Effector memory CD4-positive, alpha-beta T cell (primary cell): ENCODE results near the gene MCL1.

Experiments used
- DNase-seq, 3 donors: peaks; one replicate each; pipeline ENCODE4 v3.0.0-alpha.2; 2020
- H3K27ac ChIP-seq: 2 replicates; pipeline ENCODE4 v1.7.0; 2013; ENCODE audit warnings: mild to moderate bottlenecking, low read length, moderate library complexity; ENCODE audit not compliant: insufficient read depth, poor library complexity, severe bottlenecking
- H3K27me3 ChIP-seq: replicated peaks from 2 replicates; pipeline ENCODE4 v1.7.0; 2013; ENCODE audit warnings: mild to moderate bottlenecking, low read length; ENCODE audit not compliant: insufficient read depth, control insufficient read depth, poor library complexity, severe bottlenecking
- H3K36me3 ChIP-seq: 2 replicates; pipeline ENCODE4 v1.7.0; 2013; ENCODE audit warnings: mild to moderate bottlenecking, low read length, moderate library complexity; ENCODE audit not compliant: control insufficient read depth, insufficient read depth
- H3K4me1 ChIP-seq: 2 replicates; pipeline ENCODE4 v1.7.0; 2013; ENCODE audit warnings: low read length, mild to moderate bottlenecking; ENCODE audit not compliant: control insufficient read depth, insufficient read depth, poor library complexity, severe bottlenecking
- H3K4me3 ChIP-seq: 2 replicates; pipeline ENCODE4 v1.7.0; 2013; ENCODE audit warnings: low read length, low read depth, mild to moderate bottlenecking; ENCODE audit not compliant: insufficient read depth, poor library complexity, severe bottlenecking
- H3K9me3 ChIP-seq: 2 replicates; pipeline ENCODE4 v1.7.0; 2013; ENCODE audit warnings: mild to moderate bottlenecking, low read length, moderate library complexity; ENCODE audit not compliant: control insufficient read depth

The MCL1 gene

DNA sequence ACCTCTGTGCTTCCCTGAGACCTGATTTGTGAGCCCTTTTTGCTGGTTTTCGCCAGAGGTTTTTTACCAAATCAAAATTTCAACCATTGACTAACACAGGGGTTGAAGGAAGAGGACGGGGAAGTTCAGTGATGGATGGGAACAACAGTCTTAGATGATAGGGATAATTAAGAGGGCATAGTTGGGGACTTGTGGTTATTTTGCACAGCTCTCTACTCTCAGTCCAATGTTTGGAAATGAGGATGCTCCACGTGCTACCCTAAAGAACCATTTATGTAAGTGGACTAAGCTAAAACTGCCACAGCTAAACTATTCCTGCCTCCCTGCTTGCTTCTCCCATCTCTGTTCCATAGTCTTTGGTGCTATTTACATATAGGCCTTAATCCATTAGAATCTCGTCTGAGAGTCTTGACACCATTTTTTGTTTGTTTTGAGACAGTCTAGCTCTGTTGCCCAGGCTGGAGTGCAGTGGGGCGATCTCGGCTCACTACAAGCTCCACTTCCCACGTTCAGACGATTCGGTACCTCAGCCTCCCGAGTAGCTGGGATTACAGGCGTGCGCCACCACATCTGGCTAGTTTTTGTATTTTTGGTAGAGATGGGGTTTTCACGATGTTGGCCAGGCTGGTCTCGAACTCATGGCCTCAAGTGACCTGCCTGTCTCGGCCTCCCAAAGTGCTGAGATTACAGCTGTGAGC lies 684 bp upstream of the MCL1 start:
- Histone ChIP-seq H3K27ac (peak overlapping the region; percentile 98), H3K9me3 (no peaks in the 10 kb centered on the region), H3K36me3 (peaks cover 36% of the 10 kb centered on the region), H3K4me3 (peak overlapping the region; percentile 95), H3K27me3 (no peaks in the 10 kb centered on the region), H3K4me1 (peaks cover 10% of the 10 kb centered on the region)
- no peak for DNase-seq

- H3K4me1 ChIP-seq = peaks cover 17% of the 10 kb centered on the region
- peak in 2 of 3 donors; percentile 28 to 43 for DNase-seq
- H3K4me3 ChIP-seq = peak overlapping the region; percentile 95
- H3K27ac ChIP-seq = peak overlapping the region; percentile 98
- peaks cover 50% of the 10 kb centered on the region for H3K36me3 ChIP-seq
- no peaks in the 10 kb centered on the region for H3K27me3 ChIP-seq
- no peaks in the 10 kb centered on the region for H3K9me3 ChIP-seq
These were observed 919 bp downstream of the MCL1 start for GRCh38 chr1:150578272-150579109.

GRCh38 chr1:150577557-150578271 lies 1.7 kb downstream of the MCL1 start:
- no peak for DNase-seq
- peak overlapping the region; percentile 95 for H3K4me3 ChIP-seq
- peaks cover 58% of the 10 kb centered on the region for H3K36me3 ChIP-seq
- no peaks in the 10 kb centered on the region for H3K9me3 ChIP-seq
- H3K4me1 ChIP-seq = peaks cover 25% of the 10 kb centered on the region
- H3K27ac ChIP-seq = peak overlapping the region; percentile 98
- H3K27me3 ChIP-seq = no peaks in the 10 kb centered on the region

- peaks cover 32% of the 10 kb centered on the region for H3K4me1 ChIP-seq
- H3K36me3 ChIP-seq = peaks cover 62% of the 10 kb centered on the region
- H3K27me3 ChIP-seq = no peaks in the 10 kb centered on the region
- no peak for DNase-seq
- H3K9me3 ChIP-seq = no peaks in the 10 kb centered on the region
- peak overlapping the region; percentile 98 for H3K27ac ChIP-seq
- peak overlapping the region; percentile 95 for H3K4me3 ChIP-seq
These were observed 2.4 kb downstream of the MCL1 start for GRCh38 chr1:150576794-150577556.

GRCh38 chr1:150576367-150576711 lies 3.1 kb downstream of the MCL1 start:
- peaks cover 38% of the 10 kb centered on the region for H3K4me1 ChIP-seq
- no peak for DNase-seq
- no peaks in the 10 kb centered on the region for H3K9me3 ChIP-seq
- H3K4me3 ChIP-seq = peak overlapping the region; percentile 95
- peaks cover 63% of the 10 kb centered on the region for H3K36me3 ChIP-seq
- no peaks in the 10 kb centered on the region for H3K27me3 ChIP-seq
- peak overlapping the region; percentile 98 for H3K27ac ChIP-seq

DNA sequence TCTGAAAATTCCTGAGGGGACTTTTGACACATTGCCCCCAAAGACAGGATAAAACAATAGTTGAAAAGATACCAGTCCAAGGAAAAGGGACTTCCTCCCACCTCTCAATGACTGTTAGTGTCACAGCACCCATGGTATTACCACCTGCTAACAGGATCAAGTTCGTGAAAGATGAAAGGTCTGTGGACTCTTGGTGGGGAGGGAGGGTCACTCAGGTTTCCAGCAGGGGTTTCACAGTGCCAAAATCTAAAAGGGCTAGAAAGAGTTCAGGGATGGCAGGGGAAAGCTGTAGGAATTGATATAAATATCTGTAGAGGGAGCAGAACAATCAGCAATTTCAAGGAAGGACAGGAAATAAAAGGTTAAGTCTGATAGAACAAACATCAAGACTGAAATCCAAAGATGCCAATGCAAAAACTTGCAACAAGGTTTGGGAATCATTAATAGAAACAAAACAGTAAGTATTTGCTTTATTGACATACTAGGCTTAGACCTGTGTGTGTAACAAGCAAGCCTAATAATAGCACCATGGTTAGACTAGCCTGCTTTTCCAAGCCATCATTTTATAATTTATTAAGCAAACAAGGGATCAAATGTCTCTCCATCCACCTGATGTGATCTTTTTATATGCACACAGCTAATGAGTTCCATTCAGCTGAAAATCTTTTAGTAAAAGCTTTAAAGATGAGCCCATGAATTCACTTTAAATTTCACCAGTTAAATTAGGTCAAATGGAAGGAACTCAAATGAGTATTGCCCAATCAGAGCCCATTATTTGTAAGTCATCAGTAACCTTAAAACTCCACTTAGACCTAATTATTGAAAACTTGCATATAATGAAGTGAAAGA lies 3.7 kb downstream of the MCL1 start:
- Histone ChIP-seq H3K4me1 (peaks cover 44% of the 10 kb centered on the region), H3K36me3 (peaks cover 69% of the 10 kb centered on the region), H3K27me3 (no peaks in the 10 kb centered on the region), H3K27ac (peak overlapping the region; percentile 98), H3K4me3 (peak overlapping the region; percentile 95), H3K9me3 (no peaks in the 10 kb centered on the region)
- no peak for DNase-seq

- Histone ChIP-seq H3K4me3 (peak overlapping the region; percentile 95), H3K36me3 (peaks cover 69% of the 10 kb centered on the region), H3K9me3 (no peaks in the 10 kb centered on the region), H3K27ac (peak overlapping the region; percentile 98), H3K27me3 (no peaks in the 10 kb centered on the region), H3K4me1 (peaks cover 44% of the 10 kb centered on the region)
- DNase-seq = no peak
These were observed 4.3 kb downstream of the MCL1 start for GRCh38 chr1:150575072-150575489.

DNA sequence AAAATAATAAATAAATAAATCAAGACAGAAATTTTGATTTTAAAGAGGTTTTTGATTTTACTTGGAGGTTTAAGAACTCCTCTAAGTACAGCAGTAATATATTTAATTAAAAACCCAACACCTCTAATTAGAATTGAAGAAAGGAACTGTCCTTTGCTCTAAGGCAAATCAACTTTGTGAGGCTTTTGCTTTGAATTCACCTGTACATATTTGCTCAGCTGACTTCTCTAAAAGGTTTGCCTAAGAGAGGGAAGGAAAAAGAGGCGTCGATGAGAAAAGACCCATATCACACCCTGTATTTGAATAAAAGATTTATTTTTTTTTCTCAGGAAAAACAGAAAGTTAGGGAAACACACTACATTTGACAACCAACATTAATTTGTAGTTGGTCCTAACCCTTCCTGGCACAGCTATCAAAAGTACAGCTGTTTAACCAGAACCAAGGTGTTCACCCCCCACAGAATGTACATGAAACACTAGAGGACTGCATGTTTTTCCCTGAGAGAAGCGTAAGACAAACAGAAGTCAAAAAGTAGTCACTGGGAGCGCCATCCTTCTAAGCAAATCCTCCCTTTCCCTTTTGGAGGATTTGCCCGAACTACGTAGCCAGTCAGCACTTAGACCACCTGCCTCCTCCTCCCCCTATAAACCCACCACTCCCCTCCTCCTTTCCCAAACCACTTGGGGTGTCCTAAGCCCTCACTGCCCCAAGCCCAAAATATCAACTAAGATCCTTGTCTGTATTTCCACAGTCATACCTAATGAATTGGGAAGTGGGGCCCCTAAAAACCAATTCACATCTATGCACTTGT lies 4.9 kb downstream of the MCL1 start:
- no peaks in the 10 kb centered on the region for H3K9me3 ChIP-seq
- peak overlapping the region; percentile 98 for H3K27ac ChIP-seq
- H3K27me3 ChIP-seq = no peaks in the 10 kb centered on the region
- H3K4me3 ChIP-seq = peak overlapping the region; percentile 95
- no peak for DNase-seq
- H3K36me3 ChIP-seq = peaks cover 69% of the 10 kb centered on the region
- H3K4me1 ChIP-seq = peaks cover 47% of the 10 kb centered on the region
